Mammary epithelial cell (primary cell): Measurements from ENCODE around the gene UBE2V1.

Experiments
- CTCF ChIP-seq, 2 donors: IDR thresholded peaks in 1 of 2; conservative IDR thresholded peaks in 1 of 2; 2 replicates each; pipeline ENCODE4 v1.5.1; 2011 to 2012; ENCODE audit warnings: inconsistent platforms in 2 of 2, low read length in 2 of 2, mild to moderate bottlenecking in 2 of 2, control low read depth in 1 of 2, low read depth in 1 of 2; ENCODE audit not compliant: insufficient read depth in 1 of 2; ENCODE audit errors: extremely low read depth in 1 of 2
- EZH2 ChIP-seq: IDR thresholded peaks from 2 replicates; pipeline ENCODE4 v1.6.1; 2012; ENCODE audit warnings: low read length, inconsistent platforms, borderline replicate concordance

- TF ChIP-seq CTCF (conservative IDR thresholded peaks at IDR 0.05 in 1 of 2, IDR thresholded peaks at IDR 0.05 in 1 of 2; ENCODE audit: extremely low read depth in 1 of 2, insufficient read depth in 1 of 2, low read depth in 1 of 2, low read length in 2 of 2): no peak
- TF ChIP-seq EZH2: no peak
Measured at GRCh38 chr20:50085146-50085480, 27.8 kb downstream of the UBE2V1 start.
